Hepatocyte (in vitro differentiated cells): ENCODE data around the gene LRRC40.

Experiments
- EZH2 ChIP-seq: fragments of 200-600 bp; sonication (generic); IDR thresholded peaks from 2 replicates; pipeline ENCODE4 v1.6.1; 2016; ENCODE audit warnings: antibody characterized with exemption, mild to moderate bottlenecking, borderline replicate concordance
- EZH2phosphoT487 ChIP-seq: fragments of 200-600 bp; sonication (generic); IDR thresholded peaks from one replicate; pipeline ENCODE4 v1.6.1; 2018; ENCODE audit warnings: antibody characterized with exemption, mild to moderate bottlenecking, low read depth, moderate library complexity; ENCODE audit not compliant: unreplicated experiment, severe bottlenecking
- TF ChIP-seq, protein P1 (sequence below): fragments of 200-600 bp; sonication (generic); IDR thresholded peaks from 2 replicates; pipeline ENCODE4 v1.5.1; 2016; ENCODE audit warnings: antibody characterized with exemption, mild to moderate bottlenecking; ENCODE audit not compliant: poor library complexity

GRCh38 chr1:70194601-70195000 lies 10.8 kb downstream of the LRRC40 start:
- TF ChIP-seq EZH2phosphoT487 = no peak
- TF ChIP-seq EZH2 = no peak
- TF ChIP-seq, protein P1, sequence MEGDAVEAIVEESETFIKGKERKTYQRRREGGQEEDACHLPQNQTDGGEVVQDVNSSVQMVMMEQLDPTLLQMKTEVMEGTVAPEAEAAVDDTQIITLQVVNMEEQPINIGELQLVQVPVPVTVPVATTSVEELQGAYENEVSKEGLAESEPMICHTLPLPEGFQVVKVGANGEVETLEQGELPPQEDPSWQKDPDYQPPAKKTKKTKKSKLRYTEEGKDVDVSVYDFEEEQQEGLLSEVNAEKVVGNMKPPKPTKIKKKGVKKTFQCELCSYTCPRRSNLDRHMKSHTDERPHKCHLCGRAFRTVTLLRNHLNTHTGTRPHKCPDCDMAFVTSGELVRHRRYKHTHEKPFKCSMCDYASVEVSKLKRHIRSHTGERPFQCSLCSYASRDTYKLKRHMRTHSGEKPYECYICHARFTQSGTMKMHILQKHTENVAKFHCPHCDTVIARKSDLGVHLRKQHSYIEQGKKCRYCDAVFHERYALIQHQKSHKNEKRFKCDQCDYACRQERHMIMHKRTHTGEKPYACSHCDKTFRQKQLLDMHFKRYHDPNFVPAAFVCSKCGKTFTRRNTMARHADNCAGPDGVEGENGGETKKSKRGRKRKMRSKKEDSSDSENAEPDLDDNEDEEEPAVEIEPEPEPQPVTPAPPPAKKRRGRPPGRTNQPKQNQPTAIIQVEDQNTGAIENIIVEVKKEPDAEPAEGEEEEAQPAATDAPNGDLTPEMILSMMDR = no peak
